ENCODE results near the gene IFNG-AS1. TPM values are rescaled to one million over a fixed set of nuclear protein-coding genes. Genes with fewer than 3 reads are reported as not detected.

The IFNG-AS1 gene
- total and polyA plus RNA-seq, 2 experiments from 2014 or later = not detected

GRCh38 chr12:68042212-68042699, 53.0 kb downstream of the IFNG-AS1 start:
- H3K9me2 ChIP-seq (replicated peaks; ENCODE audit: insufficient read depth) = no peaks in the 10 kb centered on the region
- H3K79me2 ChIP-seq = no peaks in the 10 kb centered on the region
- H3K36me3 ChIP-seq (replicated peaks; ENCODE audit: insufficient read depth, low read depth) = no peaks in the 10 kb centered on the region
- no peak for DNase-seq (ENCODE audit: low spot score)
- H3K4me1 ChIP-seq (ENCODE audit: insufficient read depth) = no peaks in the 10 kb centered on the region
- H3K27ac ChIP-seq = no peak overlapping the region
- TF ChIP-seq CTCF (IDR thresholded peaks at IDR 0.05; ENCODE audit: poor library complexity) (no peak), EZH2phosphoT487 (IDR thresholded peaks at IDR 0.05; ENCODE audit: low read depth, severe bottlenecking, unreplicated experiment) (no peak), EZH2 (IDR thresholded peaks at IDR 0.05; ENCODE audit: borderline replicate concordance) (no peak)
- no peaks in the 10 kb centered on the region for H4K20me1 ChIP-seq (ENCODE audit: insufficient read depth, poor library complexity, severe bottlenecking)
- H2AFZ ChIP-seq = peak overlapping the region; percentile 6
- no peaks in the 10 kb centered on the region for H3K27me3 ChIP-seq
- H3K9me3 ChIP-seq (ENCODE audit: low read depth) = no peaks in the 10 kb centered on the region
- 75% methylated on average over 6 of the region's 6 CpGs for WGBS (ENCODE audit: low lambda C conversion rate, missing lambda C conversion rate)
- H3K4me2 ChIP-seq = no peak overlapping the region
- H3K4me3 ChIP-seq = no peak overlapping the region

DNA sequence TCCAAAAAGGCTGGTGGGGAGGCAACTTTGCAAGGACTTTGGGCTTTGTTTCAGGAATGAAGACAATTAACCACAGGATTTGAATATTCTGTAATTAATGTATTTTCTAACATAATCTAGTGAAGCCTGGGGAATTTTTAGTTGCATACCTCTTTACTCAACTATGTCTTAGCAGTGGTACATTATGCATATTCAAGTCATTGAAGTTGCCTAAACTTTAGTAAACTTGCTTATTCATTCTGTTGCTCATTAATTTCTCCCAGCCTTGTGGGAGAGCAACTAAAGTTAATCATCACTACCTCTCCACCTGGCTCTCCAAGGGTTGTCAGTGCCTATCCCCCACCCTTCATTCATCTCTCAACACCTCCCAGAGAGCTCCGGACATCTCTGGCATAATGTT, 54.2 kb downstream of the IFNG-AS1 start:
- DNase-seq (ENCODE audit: low spot score) = no peak
- 77% methylated on average over 1 of the region's 1 CpG for WGBS (ENCODE audit: low lambda C conversion rate, missing lambda C conversion rate)
- no peaks in the 10 kb centered on the region for H3K9me2 ChIP-seq (replicated peaks; ENCODE audit: insufficient read depth)

GRCh38 chr12:68048648-68049297, 59.5 kb downstream of the IFNG-AS1 start:
- Histone ChIP-seq H4K20me1 (ENCODE audit: insufficient read depth, poor library complexity, severe bottlenecking) (no peaks in the 10 kb centered on the region), H3K27me3 (no peaks in the 10 kb centered on the region), H3K79me2 (no peaks in the 10 kb centered on the region), H3K27ac (no peak overlapping the region), H3K4me1 (ENCODE audit: insufficient read depth) (no peaks in the 10 kb centered on the region), H3K9me3 (ENCODE audit: low read depth) (no peaks in the 10 kb centered on the region), H3K9me2 (replicated peaks; ENCODE audit: insufficient read depth) (no peaks in the 10 kb centered on the region), H3K4me2 (no peak overlapping the region), H3K36me3 (replicated peaks; ENCODE audit: insufficient read depth, low read depth) (no peaks in the 10 kb centered on the region), H3K4me3 (no peak overlapping the region), H2AFZ (no peak overlapping the region)
- 82% methylated on average over 1 of the region's 1 CpG for WGBS (ENCODE audit: low lambda C conversion rate, missing lambda C conversion rate)
- no peak for TF ChIP-seq CTCF (IDR thresholded peaks at IDR 0.05; ENCODE audit: poor library complexity)
- no peak for TF ChIP-seq EZH2phosphoT487 (IDR thresholded peaks at IDR 0.05; ENCODE audit: low read depth, severe bottlenecking, unreplicated experiment)
- TF ChIP-seq EZH2 (IDR thresholded peaks at IDR 0.05; ENCODE audit: borderline replicate concordance) = no peak
- DNase-seq (ENCODE audit: low spot score) = no peak

More for the DNA sequence above, 54.2 kb downstream of the IFNG-AS1 start:
- TF ChIP-seq EZH2phosphoT487 (IDR thresholded peaks at IDR 0.05; ENCODE audit: low read depth, severe bottlenecking, unreplicated experiment) (no peak), EZH2 (IDR thresholded peaks at IDR 0.05; ENCODE audit: borderline replicate concordance) (no peak), CTCF (IDR thresholded peaks at IDR 0.05; ENCODE audit: poor library complexity) (no peak)
- Histone ChIP-seq H3K4me2 (no peak overlapping the region), H3K27ac (no peak overlapping the region), H3K4me1 (ENCODE audit: insufficient read depth) (no peaks in the 10 kb centered on the region), H3K27me3 (no peaks in the 10 kb centered on the region), H3K9me3 (ENCODE audit: low read depth) (no peaks in the 10 kb centered on the region), H3K4me3 (no peak overlapping the region), H4K20me1 (ENCODE audit: insufficient read depth, poor library complexity, severe bottlenecking) (no peaks in the 10 kb centered on the region), H3K36me3 (replicated peaks; ENCODE audit: insufficient read depth, low read depth) (no peaks in the 10 kb centered on the region), H2AFZ (no peak overlapping the region), H3K79me2 (no peaks in the 10 kb centered on the region)

Measured in hepatocyte (in vitro differentiated cells).